GM19025 (cell line): ENCODE results near the gene TMEM135.
"Not testable (repeated sequence)": the region's sequence is repeated elsewhere in the genome, so short reads cannot be mapped to it uniquely, and the experiment has no call there.

ENCODE experiments used
- ATAC-seq: cut with Tn5 transposase; IDR thresholded peaks from one replicate; pipeline ENCODE4 v1.9.1; 2021; ENCODE audit warnings: mild to moderate bottlenecking, low read depth, moderate library complexity; ENCODE audit not compliant: unreplicated experiment

TMEM135 gene

GRCh38 chr11:87239531-87239930, 201.8 kb downstream of the TMEM135 start:
- ATAC-seq = no peak

- ATAC-seq = no peak
Observed at GRCh38 chr11:87251560-87251959, 213.8 kb downstream of the TMEM135 start.

GRCh38 chr11:87252869-87253268, 215.1 kb downstream of the TMEM135 start:
- no peak for ATAC-seq

- no peak for ATAC-seq
Observed at GRCh38 chr11:87254562-87254961, 216.8 kb downstream of the TMEM135 start.

- ATAC-seq = no peak
Observed at GRCh38 chr11:87255589-87255988, 217.9 kb downstream of the TMEM135 start.

GRCh38 chr11:87256694-87257340, 219.1 kb downstream of the TMEM135 start:
- no peak for ATAC-seq

- ATAC-seq = no peak
Observed at GRCh38 chr11:87258171-87258833, 220.6 kb downstream of the TMEM135 start.

GRCh38 chr11:87259736-87260135, 222.0 kb downstream of the TMEM135 start:
- ATAC-seq = no peak

GRCh38 chr11:87260811-87261210, 223.1 kb downstream of the TMEM135 start:
- no peak for ATAC-seq

DNA sequence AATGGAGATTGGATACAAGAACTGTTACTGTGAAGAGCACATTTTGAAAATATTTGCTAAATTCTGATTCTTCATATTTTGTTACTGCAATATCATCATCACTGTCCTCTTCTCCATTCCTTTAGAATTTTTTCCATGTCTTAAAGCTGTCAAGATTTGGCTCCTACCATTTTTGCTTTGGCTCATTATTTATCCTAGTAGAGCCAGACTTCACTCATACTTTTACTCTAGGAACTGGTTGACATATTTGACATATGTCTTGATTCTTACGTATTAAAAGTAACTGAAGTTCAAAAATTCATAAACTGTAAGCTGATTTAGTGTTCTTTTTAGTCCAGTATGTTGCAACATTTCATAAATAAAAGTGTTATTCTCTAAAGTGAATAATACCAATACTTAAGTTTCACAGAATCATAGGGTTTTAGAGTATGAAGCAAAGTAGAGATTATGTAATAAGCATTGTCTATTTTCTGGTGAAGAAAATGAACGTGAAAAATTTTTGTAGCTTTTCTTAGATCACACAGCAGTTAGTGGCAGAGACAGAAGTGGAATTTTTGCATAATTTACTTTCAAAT, 225.6 kb downstream of the TMEM135 start:
- ATAC-seq = no peak

DNA sequence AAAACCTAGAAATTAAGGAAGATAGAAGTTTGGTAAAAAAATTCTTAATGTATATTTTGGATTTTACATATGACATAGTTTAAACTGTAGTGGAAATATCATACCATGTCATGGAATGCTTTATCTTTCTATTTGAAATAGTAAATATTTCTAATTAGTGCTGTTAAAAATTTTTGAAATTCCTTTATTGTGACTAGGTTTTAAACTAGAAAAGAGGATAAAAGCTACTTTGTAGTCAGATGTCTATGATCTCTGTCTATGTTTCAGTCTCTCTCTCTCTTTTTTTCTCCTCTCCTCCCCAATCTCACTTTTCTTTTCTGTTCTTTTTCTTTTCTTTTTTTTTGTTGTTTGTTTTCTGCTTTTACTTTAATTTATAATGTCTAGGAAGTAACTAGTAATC, 226.2 kb downstream of the TMEM135 start:
- ATAC-seq = no peak

DNA sequence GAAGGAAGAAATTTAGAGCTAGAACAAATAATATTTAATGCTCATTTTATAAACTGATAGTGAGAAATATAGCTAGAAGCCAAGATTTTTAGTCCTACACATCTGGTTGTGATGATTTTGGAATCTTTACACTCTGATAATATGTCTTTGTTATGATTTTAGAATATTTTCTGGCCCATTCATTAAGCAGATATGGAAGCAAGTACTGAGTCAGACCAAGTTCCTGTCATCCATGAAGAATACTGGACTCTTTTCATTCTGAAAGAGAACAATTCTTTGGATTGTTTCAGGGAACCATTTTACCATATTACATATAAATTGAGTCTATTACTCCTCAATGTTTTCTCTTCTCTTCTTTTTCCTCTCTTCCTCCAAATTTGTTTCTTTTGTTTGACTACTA, 227.4 kb downstream of the TMEM135 start:
- ATAC-seq = no peak

DNA sequence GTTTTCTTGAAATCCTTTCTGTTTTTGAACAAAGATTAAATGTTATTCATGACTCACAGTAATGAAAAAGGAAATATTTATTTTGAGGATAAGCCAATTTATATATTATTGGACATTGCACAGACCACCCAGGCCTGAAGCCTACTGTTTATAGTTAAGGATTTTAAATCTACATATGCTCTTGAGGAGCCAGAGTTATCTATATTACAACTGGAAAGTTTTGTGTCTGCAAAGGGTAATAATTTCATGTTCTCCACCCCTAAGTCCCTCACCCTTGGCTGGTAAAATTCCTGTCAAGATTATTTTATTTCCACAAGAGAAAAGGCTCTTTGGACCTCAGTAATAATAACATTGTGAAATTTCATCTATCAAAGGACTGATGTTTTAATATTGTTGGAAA, 228.2 kb downstream of the TMEM135 start:
- ATAC-seq = no peak

DNA sequence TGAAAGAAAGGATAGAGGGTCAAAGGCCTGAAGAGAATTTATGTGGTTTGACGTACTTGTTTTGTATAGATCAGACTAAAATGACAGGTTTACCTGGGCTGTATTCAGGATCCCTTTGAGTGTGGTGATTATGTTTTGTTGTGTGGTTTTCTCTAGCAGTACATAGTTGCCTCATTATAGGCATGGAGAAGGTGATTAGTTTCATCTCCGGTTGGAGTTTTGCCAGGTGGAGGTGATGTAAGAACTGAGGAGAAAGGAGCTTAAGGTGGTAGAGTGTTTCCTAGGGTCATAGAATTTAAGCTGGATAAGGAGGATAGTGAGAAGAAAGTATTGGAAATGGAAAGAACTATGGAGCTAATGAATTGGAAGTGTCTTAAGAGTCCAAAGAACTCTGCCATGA, 229.0 kb downstream of the TMEM135 start:
- ATAC-seq = no peak

DNA sequence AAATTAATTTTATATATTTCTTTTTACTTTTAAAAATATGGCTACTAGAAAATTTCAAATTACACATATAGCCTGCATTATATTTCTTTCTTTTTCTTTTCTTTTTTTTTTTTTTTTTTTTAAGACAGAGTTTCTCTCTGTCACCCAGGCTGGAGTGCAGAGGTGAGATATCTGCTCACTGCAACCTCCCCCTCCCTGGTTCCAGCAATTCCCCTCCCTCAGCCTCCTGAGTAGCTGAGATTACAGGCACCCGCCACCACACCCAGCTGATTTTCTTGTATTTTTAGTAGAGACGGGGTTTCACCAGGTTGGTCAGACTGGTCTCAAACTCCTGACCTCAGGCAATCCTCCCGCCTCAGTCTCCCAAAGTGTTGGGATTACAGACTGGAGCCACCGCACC, 234.2 kb downstream of the TMEM135 start:
- not testable (repeated sequence) for ATAC-seq

- ATAC-seq = no peak
Observed at GRCh38 chr11:87275176-87275575, 237.4 kb downstream of the TMEM135 start.

- ATAC-seq = no peak
Observed at GRCh38 chr11:87280143-87280542, 242.4 kb downstream of the TMEM135 start.

DNA sequence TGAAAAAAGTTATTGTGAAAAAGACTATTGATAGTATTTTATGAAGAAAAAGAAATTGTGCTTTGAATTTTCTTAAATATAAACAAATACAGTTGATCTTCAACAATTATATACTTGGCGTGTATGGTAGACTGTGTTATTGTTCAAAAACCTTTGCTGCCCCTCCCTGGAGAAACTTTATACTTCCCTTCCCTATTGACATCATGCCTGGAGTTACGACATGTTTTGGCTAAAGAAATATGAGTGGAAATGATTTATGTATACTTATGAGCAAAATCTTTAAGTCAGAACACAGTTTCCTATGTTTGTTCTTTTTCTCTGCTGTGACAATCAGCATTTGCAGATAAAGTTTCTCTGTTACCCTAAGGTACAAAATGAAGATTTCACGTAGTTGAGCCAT, 243.8 kb downstream of the TMEM135 start:
- no peak for ATAC-seq

GRCh38 chr11:87284306-87284705, 246.6 kb downstream of the TMEM135 start:
- no peak for ATAC-seq

GRCh38 chr11:87285674-87286073, 247.9 kb downstream of the TMEM135 start:
- not testable (repeated sequence) for ATAC-seq

DNA sequence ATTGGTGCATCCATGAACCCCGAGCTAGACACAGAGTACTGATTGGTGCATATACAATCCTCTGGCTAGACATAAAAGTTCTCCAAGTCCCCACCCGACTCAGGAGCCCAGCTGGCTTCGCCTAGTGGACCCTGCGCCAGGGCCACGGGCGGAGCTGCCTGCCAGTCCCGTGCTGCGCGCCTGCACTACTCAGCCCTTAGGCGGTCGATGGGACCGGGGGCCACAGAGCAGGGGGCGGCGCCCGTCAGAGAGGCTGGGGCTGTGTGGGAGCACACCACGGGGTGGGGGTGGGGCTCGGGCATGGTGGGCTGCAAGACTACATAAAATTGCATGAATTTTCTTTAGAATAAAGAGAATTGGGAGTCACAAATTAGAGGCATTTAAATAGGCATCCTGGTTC, 248.6 kb downstream of the TMEM135 start:
- no peak for ATAC-seq

GRCh38 chr11:87290304-87290922, 252.7 kb downstream of the TMEM135 start:
- ATAC-seq = no peak
